Measurements from ENCODE around the gene RASEF. TPM values are rescaled to one million over a fixed set of nuclear protein-coding genes. Genes with fewer than 3 reads are reported as not detected.
A peak's percentile ranks its signal among the peaks of the same experiment; 100 is the strongest.

The RASEF gene
- total RNA-seq, 1 experiment from 2014 or later: 2.2 TPM

GRCh38 chr9:82988488-82988887, 74.5 kb downstream of the RASEF start:
- H3K4me2 ChIP-seq (ENCODE audit: insufficient read depth, insufficient read length, low read length): no peak overlapping the region
- no peak overlapping the region for H2BK20ac ChIP-seq (ENCODE audit: low read depth, low read length, poor library complexity, severe bottlenecking)
- H4K5ac ChIP-seq (ENCODE audit: insufficient read length, low read depth, low read length): no peak overlapping the region
- H3K18ac ChIP-seq (ENCODE audit: insufficient read length, low read depth, low read length): no peak overlapping the region
- H3K9me3 ChIP-seq (ENCODE audit: control insufficient read depth, low read depth, low read length): no peaks in the 10 kb centered on the region
- H3K9me3 Mint-ChIP-seq: no peaks in the 10 kb centered on the region
- no peak overlapping the region for H3T11ph ChIP-seq (ENCODE audit: low read length)
- H3K14ac ChIP-seq (ENCODE audit: insufficient read depth, low read length): no peak overlapping the region
- no peaks in the 10 kb centered on the region for H3K27me3 ChIP-seq (ENCODE audit: insufficient read depth, low read length)
- no peaks in the 10 kb centered on the region for H3K79me2 ChIP-seq (ENCODE audit: insufficient read depth, low read length)
- no peak overlapping the region for H3K4ac ChIP-seq (ENCODE audit: low read depth, low read length)
- H3K9ac ChIP-seq (ENCODE audit: extremely low read depth, insufficient read length, low read length): no peak overlapping the region
- TF ChIP-seq CTCF (conservative IDR thresholded peaks at IDR 0.05): no peak
- H3K27ac ChIP-seq (ENCODE audit: insufficient read length, low read depth, low read length): no peak overlapping the region
- no peak overlapping the region for H4K8ac ChIP-seq (replicated peaks; ENCODE audit: insufficient read length, low read depth, low read length)
- no peak overlapping the region for H2BK15ac ChIP-seq (ENCODE audit: low read depth, low read length)
- H2BK120ac ChIP-seq (ENCODE audit: low read depth, low read length, poor library complexity, severe bottlenecking): no peak overlapping the region
- no peak overlapping the region for H3K56ac ChIP-seq (ENCODE audit: insufficient read length, low read depth, low read length)
- peak overlapping the region in 1 of 3 experiments; percentile 52; a peak in 1 of 7 replicates for H3K27ac Mint-ChIP-seq
- H3K4me1 Mint-ChIP-seq: peaks cover 3 to 6% of the 10 kb centered on the region in 2 experiments
- H2BK5ac ChIP-seq (ENCODE audit: insufficient read length, low read length): no peak overlapping the region
- no peak overlapping the region for H3K4me3 Mint-ChIP-seq
- no peaks in the 10 kb centered on the region for H3K27me3 Mint-ChIP-seq (ENCODE audit: low read depth)
- no peaks in the 10 kb centered on the region for H3K79me1 ChIP-seq (ENCODE audit: insufficient read depth, low read depth, low read length, poor library complexity, severe bottlenecking)
- no peak overlapping the region for H3K23ac ChIP-seq (ENCODE audit: insufficient read length, low read depth, low read length)
- no peaks in the 10 kb centered on the region for H3K4me1 ChIP-seq (ENCODE audit: insufficient read depth, low read length)
- H4K20me1 ChIP-seq (ENCODE audit: control insufficient read depth, insufficient read depth, insufficient read length): no peaks in the 10 kb centered on the region
- no peaks in the 10 kb centered on the region for H3K23me2 ChIP-seq (ENCODE audit: insufficient read length, low read depth, low read length, poor library complexity, severe bottlenecking)
- no peak overlapping the region for H2BK12ac ChIP-seq (ENCODE audit: insufficient read length, low read depth, low read length)
- no peak overlapping the region for H4K91ac ChIP-seq (ENCODE audit: insufficient read length, low read depth, low read length)
- H2AFZ ChIP-seq (ENCODE audit: low read length): no peak overlapping the region
- H3K36me3 Mint-ChIP-seq (ENCODE audit: insufficient read depth in 1 of 3, low read depth in 3 of 3): no peaks in the 10 kb centered on the region
- DNase-seq: peak; percentile 69
- WGBS (ENCODE audit: extremely low coverage, insufficient read length, low lambda C conversion rate): no CpG with 5 or more reads among the region's 9 CpGs
- H2AK5ac ChIP-seq (ENCODE audit: insufficient read length, low read length): no peak overlapping the region

All from H9 (cell line).